HTERT RPE-1 (cell line): ENCODE measurements around the gene ALAS2.
"Not testable (repeated sequence)": the region's sequence is repeated elsewhere in the genome, so short reads cannot be mapped to it uniquely, and the experiment has no call there.

Experiments used
- in situ Hi-C: fragments of 300-500 bp; cut with MboI; formaldehyde crosslinking; loops from 4 replicates; pipeline ENCODE4 v1.14.3; 2020; ENCODE audit warnings: low sequenced_read_pairs

The ALAS2 gene

GRCh38 chrX:55006827-55007621 lies 23.8 kb downstream of the ALAS2 start:
- in situ Hi-C loops = no loop called here

- in situ Hi-C loops = no loop called here
Observed at GRCh38 chrX:55005256-55005655, 25.5 kb downstream of the ALAS2 start.

DNA sequence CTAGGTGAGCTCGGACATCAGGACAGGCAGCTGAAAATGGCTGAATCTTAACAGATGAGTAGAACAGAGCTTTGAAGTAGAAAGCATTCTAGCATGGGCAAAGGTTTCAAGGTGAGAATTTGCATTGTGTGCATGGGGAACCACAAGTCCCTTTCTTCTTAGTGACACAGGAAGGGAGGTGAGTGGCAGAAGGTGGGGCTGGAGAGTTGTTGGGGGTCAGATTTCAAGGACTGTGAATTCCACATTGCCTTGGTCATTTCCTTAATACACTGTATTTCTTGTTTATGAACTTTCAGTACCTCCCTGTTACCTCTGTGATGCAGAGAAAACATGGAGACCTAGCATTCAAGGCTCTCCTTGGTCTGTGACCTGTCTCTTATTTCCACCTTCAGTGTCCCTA lies 26.5 kb downstream of the ALAS2 start:
- in situ Hi-C loops = no loop called here

DNA sequence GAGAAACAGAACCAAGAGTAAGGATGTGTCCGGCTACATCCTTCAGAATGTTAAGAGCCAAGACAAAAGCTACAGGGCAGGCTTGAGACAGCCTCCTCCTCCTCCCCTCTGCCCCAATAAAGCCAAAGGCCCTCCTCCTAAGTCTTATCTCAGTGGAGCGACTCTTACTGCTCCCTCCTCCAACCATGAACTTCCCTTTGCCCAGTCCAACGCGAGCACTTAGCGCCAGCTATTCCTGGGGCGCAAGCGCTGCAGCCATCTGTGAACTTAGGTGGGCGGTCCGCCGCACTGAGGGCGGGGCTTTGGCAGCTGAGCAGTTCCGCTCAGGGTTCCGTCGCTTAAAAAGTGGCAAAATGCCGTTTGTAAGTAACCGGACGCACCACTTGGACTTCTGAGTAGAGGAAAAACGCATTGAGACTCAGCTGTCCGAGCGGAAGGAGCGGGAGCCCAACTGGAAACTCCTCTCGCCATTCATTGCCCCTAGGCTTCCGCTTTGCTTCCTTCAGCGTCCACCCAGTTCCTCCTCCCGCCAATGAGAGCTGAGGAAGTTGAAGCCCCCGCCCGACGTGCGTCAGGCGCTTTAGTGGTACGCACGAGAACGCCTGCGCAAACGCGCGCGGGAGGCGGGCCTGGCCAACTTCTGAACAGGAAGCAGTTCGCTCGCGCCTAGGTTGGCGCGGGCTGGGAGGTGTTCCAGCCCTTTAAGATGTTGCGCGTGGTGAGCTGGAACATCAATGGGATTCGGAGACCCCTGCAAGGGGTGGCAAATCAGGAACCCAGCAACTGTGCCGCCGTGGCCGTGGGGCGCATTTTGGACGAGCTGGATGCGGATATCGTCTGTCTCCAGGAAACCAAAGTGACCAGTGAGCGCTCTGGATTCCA lies 30.8 kb downstream of the ALAS2 start, which contains the start of gene APEX2:
APEX2 (plus strand) TSS at position 647 of the 882 bp plus-strand sequence; CDS start at position 707, 60 bp downstream.
- in situ Hi-C loops = no loop called here

- in situ Hi-C loops = no loop called here
Observed at GRCh38 chrX:54995621-54996020, 35.2 kb downstream of the ALAS2 start.

- in situ Hi-C loops = no loop called here
Observed at GRCh38 chrX:54994668-54995351, 36.0 kb downstream of the ALAS2 start.

DNA sequence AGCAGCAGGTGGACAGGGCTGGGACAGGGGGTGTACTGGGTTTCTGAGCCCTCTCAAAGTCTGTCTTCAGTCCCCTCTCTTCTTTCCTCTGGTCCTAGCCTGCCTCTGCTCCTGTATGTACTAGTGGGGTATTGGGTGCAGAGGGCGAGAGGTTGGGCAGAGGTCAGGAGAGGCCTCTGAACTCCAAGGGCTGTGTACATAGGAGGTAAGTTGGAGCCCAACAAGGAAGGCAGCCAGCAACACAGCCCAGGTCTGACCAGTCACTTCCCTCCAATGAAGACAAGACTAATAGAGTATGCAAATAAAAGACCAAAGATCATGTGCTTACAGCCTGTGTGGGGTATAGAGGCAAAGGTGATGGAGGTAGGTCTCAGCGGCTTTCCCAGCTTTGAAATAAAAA lies 36.7 kb downstream of the ALAS2 start, which contains the start of gene PFKFB1:
PFKFB1 (minus strand) TSS at position 90 of the 400 bp plus-strand sequence. CDS start 181 bp downstream, outside the sequence.
- in situ Hi-C loops = no loop called here

GRCh38 chrX:54992911-54993622 lies 37.7 kb downstream of the ALAS2 start:
- in situ Hi-C loops = no loop called here

GRCh38 chrX:54991706-54992105 lies 39.1 kb downstream of the ALAS2 start:
- in situ Hi-C loops = no loop called here

DNA sequence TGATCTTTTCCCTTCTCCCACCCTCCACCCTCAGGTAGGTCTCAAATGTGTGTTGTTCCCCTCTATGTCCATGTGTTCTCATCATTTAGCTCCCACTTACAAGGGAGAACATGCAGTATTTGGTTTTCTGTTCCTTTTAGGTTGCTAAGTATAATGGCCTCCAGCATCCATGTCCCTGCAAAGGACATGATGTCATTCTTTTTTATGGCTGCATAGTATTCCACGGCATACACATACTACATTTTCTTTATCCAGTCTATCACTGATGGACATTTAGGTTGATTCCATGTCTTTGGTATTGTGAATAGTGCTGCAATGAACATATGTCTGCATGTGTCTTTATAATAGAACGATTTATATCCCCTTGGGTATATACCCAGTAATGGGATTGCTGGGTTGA lies 47.5 kb downstream of the ALAS2 start:
- in situ Hi-C loops = not testable (repeated sequence)

DNA sequence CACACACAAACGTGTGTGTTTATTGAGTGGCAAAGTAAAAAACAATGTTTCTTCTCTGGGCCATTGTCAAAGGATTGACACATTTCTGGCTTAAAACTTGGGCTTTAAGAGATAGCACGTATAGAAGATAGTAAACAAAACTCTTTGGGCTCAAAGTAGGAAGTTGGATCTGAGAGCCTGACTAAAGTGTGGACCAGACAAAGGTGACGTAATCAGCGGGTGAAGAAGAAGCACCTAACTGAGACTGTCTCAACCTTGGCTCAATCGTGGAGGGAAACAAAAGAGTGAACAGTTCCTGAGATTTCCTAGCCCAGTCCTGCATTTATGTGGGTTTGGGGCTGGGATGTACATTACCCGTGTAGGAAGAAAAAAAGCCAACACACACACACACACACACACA lies 50.4 kb downstream of the ALAS2 start:
- in situ Hi-C loops = no loop called here

- in situ Hi-C loops = no loop called here
Observed at GRCh38 chrX:54979432-54979831, 51.3 kb downstream of the ALAS2 start.

DNA sequence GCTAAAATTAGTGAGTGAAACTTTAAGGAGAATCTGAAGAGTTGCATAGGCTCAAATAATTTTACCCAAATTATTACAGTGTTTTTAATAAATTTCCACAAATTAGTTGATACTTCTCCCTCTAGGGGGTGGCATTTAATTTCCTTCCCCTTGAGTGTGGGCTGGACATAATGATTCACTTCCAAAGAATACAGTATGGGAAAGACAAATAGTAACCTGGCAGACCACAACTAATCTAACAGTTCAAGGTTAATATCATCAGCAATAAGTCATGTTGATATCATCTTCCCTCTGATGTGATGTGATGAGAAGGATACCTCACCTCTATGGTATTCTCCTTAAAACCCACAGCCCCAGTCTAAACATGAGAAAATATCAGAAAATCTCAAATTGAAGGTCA lies 52.3 kb downstream of the ALAS2 start:
- in situ Hi-C loops = no loop called here

- in situ Hi-C loops = no loop called here
Observed at GRCh38 chrX:54977387-54977786, 53.4 kb downstream of the ALAS2 start.

DNA sequence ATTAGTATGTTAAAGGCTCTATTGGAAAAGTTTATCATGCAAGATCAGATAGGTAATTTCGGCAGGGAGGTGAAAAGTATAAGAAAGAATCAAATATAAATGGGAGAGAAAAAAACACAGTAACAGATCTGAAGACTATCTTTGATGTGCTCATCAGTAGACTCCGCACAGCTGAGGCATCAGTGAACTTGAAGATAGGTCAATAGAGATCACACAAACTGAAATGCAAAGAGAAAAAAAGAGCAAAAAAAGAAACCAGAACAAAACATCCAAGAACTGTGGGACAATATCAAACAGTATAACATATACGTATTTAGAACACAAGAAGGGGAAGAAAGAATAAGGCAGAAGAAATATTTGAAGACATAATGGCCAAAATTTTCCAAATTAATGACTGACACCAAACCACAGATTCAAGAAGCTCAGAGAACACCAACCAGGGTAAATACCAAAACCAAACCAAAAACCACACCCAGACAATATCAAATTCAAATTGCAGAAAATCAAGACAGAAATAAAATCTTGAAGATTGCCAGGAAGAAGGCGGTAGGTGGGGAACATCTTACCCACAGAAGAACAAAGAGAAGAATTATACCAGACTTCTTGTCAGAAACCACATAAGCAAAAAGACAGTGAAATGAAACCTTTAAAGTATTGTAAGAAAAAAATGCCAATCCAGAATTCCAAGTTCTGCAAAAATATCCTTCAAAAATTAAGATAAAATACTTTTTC lies 65.8 kb downstream of the ALAS2 start:
- in situ Hi-C loops = no loop called here

DNA sequence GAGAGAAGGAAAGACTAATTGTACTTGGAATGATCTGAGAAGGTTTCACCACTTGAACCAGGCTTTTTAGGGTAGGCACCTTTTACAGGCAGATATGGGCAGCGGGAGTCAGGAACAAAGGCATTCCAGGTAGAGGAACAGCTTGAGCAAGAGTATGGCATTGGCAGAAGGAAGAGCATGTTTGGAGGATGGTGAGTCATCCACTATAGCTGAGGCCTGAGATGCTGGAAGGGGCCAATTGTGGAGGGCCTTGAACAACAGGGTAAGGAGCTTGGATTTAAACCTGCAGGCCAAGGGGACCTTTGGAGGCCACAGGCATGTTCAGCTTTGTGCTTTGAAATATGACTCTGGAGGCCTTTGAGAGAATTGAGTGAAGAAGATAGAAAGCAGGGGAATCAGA lies 69.0 kb downstream of the ALAS2 start:
- in situ Hi-C loops = no loop called here
